T-helper 1 cell treated with Interleukin-12 subunit alpha and Interleukin-12 subunit beta and Interleukin-4 antibody, amounts not matched to agents 30 ng/mL and 1 ng/mL, for 36 hours (primary cell): Measurements from ENCODE around the gene IL16. TPM values are rescaled to one million over a fixed set of nuclear protein-coding genes. Genes with fewer than 3 reads are reported as not detected.

Experiments
- intact Hi-C: fragments of 100-400 bp; cut with micrococcal nuclease; formaldehyde crosslinking; loops from one replicate; pipeline ENCODE4 v1.15.1; 2024
- total RNA-seq: library from RNA; stranded (reverse); gene quantifications from 2 replicates; pipeline ENCODE4 v1.2.3, GENCODE V29; 2022

The IL16 gene
- total RNA-seq, 1 donor from 2014 or later: 237 TPM

DNA sequence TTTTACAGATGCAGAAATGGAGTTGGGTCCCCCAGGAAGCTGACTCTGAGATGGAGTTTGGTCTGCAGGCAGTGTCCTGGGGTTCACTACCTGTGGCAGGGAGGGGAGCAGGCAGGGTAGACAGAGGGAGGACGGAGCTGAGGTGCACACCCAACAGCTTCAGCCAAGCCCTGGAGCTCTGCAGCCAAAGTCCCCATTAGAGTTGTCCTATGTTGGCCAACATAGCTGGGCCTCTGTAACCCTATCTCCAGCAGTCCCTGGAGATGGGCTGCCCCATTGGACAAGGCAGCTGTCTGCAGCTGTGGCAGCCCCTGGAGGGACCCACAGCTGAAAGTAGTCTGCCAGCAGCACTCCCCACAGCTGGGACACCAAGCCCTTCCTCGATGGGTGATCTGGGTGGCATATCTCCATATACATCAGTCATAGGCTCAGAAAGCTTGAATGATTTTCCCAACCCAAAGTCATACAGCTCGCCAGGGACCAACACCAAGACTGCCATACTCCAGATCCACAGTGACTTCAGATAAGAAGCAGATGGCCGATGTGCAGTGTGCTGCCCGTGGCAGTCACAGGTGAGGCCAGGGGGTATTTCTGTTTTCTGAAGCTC lies 95.3 kb downstream of the IL16 start:
- intact Hi-C loops: loop anchor here (5.0 to 10.0 kb wide), 5 partner anchors 970 to 1977 kb away; partner anchors contain the start of genes BCL2A1, EFL1, FAH and SAXO2

GRCh38 chr15:81292523-81293001 lies 95.9 kb downstream of the IL16 start:
- intact Hi-C loops: loop anchor here (5.0 to 10.0 kb wide), 5 partner anchors 970 to 1978 kb away; partner anchors contain the start of genes BCL2A1, EFL1, FAH and SAXO2

GRCh38 chr15:81293728-81294515 lies 97.2 kb downstream of the IL16 start:
- intact Hi-C loops: loop anchor here (1.0 to 10.0 kb wide), 10 partner anchors 8 to 1979 kb away; partner anchors contain the start of genes BCL2A1, EFL1, FAH and SAXO2

DNA sequence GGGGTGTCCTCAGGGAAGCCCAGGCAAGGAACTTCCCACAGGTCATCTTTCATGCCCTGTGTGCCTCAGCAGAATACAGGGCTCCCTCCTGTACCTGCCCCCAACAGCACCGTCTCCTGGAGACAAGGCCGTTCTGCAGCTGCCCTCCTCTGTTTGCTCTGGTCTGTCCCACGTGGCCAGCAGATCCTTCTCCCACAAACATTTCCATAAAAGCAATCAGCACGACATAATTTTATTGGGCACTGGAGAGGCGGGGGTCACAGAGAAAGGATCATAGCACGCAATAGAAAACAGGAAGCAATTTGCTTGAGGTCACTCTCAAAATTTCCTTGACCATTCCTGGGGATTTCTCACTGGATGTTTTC lies 97.8 kb downstream of the IL16 start:
- intact Hi-C loops: loop anchor here (1.0 to 10.0 kb wide), 10 partner anchors 8 to 1980 kb away; partner anchors contain the start of genes BCL2A1, EFL1, FAH and SAXO2

GRCh38 chr15:81295486-81296121 lies 98.9 kb downstream of the IL16 start:
- intact Hi-C loops: loop anchor here (1.0 to 10.0 kb wide), 7 partner anchors 20 to 1981 kb away; partner anchors contain the start of genes BCL2A1, FAH, TMED3 and ZFAND6

DNA sequence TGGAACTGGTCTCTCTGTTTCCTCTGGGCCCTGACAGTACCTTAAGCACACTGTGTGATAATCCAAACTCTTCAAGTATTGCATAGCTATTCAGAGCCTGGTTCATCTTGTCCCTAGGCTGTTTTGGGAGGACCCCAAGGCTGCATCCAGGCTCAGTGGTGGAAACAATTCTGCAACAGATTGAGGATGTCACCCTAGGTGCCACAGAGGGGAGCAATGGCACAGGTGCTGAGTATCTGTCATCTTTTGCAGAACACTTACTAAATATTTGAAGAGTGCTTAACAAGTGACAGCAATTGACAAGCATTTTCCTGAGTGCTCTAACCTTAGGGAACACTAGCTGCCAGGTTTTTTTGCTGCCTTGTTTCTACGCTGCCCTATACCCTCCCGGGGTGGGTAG lies 99.5 kb downstream of the IL16 start:
- intact Hi-C loops: loop anchor here (1.0 to 10.0 kb wide), 6 partner anchors 21 to 1981 kb away; partner anchors contain the start of genes BCL2A1, FAH, TMED3 and ZFAND6

GRCh38 chr15:81296673-81297072 lies 100.0 kb downstream of the IL16 start:
- intact Hi-C loops: loop anchor here (1.0 to 10.0 kb wide), 6 partner anchors 21 to 1982 kb away; partner anchors contain the start of genes BCL2A1, FAH, TMED3 and ZFAND6

DNA sequence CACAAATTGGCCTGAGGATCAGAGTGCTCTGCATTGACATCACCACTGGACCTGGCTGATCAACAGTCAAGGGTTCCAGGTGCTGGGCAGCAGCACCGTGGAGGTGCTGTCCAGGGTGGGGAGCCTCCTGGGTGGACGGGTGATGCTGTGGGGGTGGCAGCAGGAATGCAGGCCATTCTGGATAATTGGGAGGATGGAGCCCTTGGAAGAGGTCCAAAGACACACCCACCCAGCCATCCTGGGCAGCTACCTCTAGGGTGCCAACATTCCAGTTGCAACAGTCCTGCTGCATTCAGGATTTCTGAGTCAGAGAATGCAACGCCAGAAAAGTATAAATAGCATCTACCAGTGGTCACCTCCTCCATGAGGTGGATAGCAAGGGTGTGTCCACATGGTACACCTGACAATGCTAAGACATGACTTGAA lies 100.5 kb downstream of the IL16 start:
- intact Hi-C loops: loop anchor here (10.0 kb wide), 4 partner anchors 1142 to 1982 kb away; partner anchors contain the start of genes BCL2A1, FAH, TMED3 and ZFAND6

DNA sequence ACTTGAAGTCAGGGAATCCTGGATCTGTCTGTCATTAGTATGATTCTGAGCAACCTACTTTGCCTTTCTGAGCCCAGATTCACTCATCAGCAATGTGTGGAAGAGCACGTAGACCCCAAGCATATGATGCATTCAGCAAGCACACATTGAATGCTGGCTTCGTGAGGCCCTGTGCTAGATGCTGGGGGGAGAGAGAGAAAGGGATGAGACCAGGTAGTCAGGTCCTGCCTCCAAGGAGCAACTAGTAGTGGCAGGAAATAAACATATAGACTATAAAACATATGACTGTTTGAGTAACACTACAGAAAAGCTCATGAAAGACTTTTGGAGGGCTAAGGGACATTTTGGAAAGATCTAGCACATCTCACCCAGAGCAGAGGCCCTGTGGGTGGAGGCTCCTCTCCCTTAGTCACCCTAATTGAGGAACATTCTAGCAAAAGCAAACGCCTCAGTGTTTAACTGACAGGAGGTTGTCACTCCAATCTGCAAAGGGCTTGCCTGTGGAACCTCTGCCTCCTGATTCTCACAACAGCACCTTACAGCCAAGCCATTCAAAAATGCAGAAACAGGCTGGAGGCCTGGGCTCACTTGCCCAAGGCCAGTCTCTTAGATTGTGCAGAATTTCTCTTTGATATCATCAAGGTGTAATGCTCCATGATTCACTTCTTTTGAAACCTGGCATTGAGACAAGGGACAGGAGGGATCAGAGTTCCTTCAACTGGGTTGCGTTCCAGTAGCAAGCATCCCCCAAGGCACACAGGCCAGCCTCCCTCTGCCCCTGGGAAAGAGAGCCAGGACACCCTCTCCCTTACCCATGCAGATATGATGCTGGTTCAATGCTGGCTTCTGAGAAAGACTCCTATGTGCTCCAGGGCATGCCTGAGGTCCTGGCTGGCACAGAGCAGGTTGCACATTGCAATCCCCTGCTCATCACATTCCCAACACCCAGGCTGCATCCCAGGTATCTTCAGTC lies 101.2 kb downstream of the IL16 start:
- intact Hi-C loops: loop anchor here (10.0 kb wide), 4 partner anchors 1143 to 1983 kb away; partner anchors contain the start of genes BCL2A1, FAH, TMED3 and ZFAND6

DNA sequence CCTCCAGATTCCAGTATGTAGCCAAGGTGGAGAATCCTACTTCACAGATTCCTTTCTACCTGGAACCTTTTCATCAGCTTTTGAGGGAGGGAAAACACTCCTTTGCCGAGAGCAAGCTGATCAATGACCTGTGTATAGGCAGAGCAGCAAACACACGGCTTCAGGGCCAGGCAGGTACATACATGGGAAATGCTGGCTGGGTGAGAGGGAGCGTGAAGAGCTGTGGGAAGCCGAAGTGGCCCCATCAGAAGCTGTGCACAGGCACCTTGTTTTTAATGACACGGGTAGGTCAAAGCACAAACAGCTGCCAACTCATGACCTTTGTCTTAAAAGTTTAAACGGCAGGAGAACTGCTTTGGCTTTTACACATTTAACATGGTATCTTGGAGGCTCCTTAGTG lies 101.9 kb downstream of the IL16 start:
- intact Hi-C loops: loop anchor here (10.0 kb wide), 4 partner anchors 1144 to 1984 kb away; partner anchors contain the start of genes BCL2A1, FAH, TMED3 and ZFAND6

- intact Hi-C loops: loop anchor here (10.0 kb wide), 4 partner anchors 1144 to 1984 kb away; partner anchors contain the start of genes BCL2A1, FAH, TMED3 and ZFAND6
These were observed 102.5 kb downstream of the IL16 start for GRCh38 chr15:81299156-81299555.

- intact Hi-C loops: loop anchor here (10.0 kb wide), 4 partner anchors 1145 to 1985 kb away; partner anchors contain the start of genes BCL2A1, FAH, TMED3 and ZFAND6
These were observed 103.1 kb downstream of the IL16 start for GRCh38 chr15:81299630-81300273.

DNA sequence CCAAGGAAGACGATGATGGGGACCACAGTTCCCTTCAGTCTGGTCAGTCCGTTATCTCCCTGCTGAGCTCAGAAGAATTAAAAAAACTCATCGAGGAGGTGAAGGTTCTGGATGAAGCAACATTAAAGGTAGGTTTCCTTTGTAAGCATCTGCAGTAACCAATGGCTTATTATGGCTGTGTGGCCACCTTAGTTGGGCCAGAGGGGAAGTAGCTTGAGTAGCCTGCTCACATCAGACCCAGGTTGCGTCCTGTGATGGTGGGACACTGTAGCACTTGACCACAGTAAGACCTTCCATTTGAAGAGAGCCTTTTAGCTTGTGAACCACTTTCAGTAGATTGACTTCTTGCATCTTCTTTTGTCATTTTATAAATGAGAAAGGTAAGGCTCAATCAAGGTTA lies 104.7 kb downstream of the IL16 start:
- intact Hi-C loops: no loop called here

DNA sequence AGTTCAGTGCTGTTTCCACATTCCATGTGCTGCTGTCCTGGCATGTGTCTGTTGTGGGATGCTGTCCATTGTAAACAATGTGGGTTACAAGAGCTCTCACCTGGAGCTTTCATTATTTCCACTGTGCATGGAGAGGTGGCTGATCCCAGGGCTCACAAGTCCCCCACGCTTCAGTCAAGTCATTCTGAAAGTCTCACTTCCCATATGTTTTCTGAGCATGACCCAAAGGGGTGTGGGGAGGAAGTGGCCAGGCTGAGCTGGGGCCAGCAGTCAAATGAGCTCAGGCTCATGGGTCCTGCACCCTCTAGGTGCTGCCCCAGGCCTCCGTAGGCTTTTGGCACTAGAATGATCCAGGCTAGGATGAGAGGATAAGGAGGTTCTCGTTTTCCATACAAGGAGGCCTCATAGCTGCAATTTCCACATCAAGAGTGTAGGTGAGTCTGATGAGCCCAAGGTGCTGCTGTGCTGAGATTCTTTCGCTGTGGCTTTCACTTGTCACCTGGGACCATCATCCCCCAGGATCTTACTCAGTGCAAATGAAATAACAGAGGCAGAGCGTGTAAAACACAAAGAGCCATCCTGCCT lies 105.2 kb downstream of the IL16 start:
- intact Hi-C loops: loop anchor here (1.0 kb wide), 2 partner anchors 8 to 22 kb away; partner anchors contain the start of gene STARD5

- intact Hi-C loops: loop anchor here (1.0 kb wide), 2 partner anchors 8 to 22 kb away; partner anchors contain the start of gene STARD5
These were observed 106.0 kb downstream of the IL16 start for GRCh38 chr15:81302701-81303109.

DNA sequence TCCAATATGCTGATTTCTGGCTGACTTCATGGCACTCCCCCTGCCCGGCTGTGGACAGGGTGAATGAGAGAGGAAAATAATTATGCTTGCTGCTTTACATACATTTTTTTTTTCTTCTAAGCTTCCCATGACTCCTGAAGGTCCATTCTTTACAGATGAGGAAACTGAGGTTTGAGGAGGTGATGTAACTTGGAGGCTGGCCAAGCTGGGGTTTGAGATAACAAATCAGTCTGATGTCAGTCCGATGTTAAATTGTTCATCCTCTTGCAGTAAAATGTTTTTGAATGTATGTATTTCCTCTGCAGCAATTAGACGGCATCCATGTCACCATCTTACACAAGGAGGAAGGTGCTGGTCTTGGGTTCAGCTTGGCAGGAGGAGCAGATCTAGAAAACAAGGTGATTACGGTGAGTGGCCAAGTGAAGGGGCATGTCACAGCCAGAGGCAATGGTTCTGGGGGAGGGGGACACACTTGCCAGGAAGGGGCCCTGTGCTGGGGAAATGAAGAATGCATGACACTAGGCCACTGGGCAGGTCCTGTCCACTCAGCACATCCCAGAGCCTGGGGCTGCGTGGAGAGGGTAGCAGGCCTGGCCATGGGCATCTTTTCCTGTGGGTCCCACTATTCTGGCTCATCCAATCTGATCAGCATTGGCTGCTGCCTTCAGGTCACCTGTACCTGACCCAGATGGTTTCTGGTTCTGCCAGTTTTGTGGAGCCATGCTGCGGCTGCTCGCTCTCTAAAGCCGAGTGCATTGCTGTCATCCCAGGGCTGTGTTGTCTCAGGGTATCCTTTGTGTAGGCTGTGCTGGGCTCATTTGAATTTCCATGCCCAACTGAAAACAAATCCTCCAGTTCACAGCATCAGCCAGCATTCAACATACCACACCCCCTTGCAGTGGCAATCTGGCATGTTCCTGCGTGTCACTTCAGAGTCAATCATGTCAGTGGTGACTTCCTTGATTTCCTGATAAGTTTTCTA lies 106.9 kb downstream of the IL16 start:
- intact Hi-C loops: no loop called here

DNA sequence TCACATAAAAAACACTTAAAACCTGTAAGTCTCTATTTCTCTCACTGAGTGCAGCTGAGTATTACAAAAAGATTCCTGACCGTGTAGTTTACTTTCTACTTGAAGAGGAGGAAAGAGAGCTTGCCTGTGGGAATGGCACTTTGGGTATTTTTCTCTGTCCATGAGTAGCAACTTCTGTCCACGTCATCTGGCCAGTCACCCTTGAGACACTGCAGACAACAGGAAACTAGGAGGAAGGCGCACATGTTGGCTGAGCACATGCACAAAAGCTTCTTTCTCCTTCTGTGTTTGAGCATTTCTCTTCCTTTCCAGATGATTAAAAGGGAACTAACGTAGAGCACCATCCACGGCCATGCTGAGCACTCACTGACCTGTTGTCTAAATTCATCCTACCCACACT lies 107.5 kb downstream of the IL16 start:
- intact Hi-C loops: no loop called here
